HG02678 (cell line): ENCODE data around the gene CRAT.

ENCODE experiments used
- ATAC-seq: cut with Tn5 transposase; IDR thresholded peaks from one replicate; pipeline ENCODE4 v1.9.1; 2021; ENCODE audit warnings: mild to moderate bottlenecking, moderate library complexity; ENCODE audit not compliant: unreplicated experiment

The CRAT gene

GRCh38 chr9:129111528-129112151 is 1.0 kb upstream of the CRAT start:
- ATAC-seq: no peak

DNA sequence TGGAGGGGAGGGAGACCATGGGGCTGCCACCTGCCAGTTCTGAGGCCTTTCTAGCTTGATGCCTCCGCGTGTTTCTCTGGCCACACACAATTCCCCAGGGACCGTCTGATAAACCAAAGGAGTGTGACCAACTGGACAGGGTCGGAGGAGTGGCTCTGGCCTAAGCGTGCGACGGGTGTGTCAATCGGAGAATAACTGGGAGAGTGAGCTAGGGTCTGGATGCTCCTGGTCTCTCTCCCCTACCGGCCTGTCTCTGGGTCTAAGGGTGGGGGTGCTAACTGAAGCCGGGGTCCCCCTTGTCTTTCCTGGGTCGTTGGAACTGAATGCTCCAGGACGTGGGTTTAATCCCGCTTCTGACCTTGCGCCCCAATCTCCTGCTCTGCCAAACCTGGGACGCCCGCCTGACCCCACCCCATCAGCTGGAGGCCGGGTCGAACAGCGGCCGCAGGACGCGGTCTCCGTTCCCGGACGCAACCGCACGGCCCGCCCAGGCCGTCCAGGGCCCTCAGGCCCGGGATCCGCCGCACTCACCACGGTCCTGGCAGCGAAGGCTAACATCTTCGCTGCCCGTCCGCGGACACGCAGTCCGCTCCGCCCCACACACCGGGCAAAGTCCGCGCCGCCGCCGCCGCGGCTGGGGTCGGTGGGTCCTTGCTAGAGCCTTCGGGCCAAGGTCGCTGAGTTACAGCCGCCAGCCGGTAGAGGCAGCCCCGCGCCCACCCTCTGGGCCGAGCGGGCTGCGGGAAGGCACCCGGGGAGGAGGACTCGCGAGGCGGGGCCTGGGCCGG is 447 bp downstream of the CRAT start:
- ATAC-seq: peak; percentile 1

DNA sequence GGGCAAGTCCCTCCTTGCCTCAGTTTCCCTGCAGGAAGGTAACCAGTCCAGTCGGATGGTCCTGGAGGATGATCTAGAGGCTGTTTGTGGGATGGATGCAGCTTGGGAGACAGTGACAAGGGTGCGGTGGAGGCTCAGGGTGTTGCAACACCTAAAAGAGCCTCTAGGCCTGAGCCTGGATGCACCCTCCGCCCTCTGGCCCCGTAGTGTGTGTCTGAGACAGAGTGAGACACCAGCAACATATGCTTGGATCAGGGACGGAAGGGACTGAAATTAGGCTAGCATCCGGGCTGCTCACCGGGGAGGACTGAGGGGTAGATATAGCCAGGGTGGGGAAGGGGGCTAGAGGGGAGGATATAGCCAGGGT is 1.1 kb downstream of the CRAT start:
- no peak for ATAC-seq

DNA sequence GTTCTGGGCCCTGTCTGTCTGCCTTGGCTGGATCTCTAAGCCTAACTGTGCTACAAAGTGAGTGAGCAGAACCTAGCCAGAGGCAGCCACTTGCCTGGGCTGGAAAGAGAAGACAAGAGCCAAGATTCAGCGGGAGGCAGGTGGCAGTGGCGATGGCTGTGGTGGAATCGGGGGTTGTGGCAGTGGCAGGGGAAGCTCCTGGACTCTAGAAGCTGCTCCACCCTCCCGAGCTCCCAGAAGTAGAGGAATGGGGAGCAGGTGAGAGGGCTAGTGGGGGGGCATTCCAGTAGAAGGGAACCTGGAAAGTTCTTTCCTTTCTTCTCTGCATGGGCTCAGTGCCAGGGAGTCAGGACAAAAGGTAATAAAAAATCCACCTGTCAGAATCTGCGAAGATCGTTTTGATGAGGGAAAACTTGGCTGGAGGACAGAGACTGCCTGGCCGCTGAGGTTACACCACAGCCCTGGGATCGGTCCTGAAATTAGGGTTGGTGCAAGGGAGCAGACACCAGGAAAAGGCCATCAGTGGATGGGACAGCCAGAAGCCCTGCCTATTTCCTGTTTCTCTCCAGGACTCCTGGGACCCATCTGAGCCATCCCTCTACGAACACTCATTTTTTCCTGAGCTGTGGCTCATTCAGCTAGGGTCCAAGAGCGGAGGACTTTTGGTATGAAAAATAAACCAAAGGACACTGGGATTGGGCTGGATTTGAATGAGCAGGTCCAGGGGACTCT is 1.6 kb downstream of the CRAT start:
- ATAC-seq: no peak

- no peak for ATAC-seq
Measured at GRCh38 chr9:129108083-129108804, 2.3 kb downstream of the CRAT start.

DNA sequence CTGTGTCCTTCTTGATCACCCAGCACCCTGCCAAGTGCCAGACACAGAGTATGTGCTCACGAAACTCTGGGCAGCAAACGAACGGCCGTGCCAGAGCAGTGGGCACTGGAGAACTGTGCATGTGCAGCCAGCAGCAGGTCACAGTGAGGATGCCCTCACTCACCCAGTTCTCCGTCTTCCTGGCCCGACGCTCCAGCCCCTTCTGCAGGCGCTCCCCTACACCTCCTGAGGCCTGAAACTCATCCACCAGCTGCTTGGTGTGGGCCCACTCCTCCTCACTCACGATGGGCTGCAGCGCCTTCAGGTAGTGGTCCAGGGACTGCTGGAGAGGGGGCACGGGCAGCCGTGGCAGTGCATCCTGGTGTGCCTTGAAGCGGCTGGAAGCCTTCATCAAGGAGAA is 2.9 kb downstream of the CRAT start:
- ATAC-seq: no peak

- ATAC-seq: no peak
Measured at GRCh38 chr9:129105857-129106694, 4.5 kb downstream of the CRAT start.

DNA sequence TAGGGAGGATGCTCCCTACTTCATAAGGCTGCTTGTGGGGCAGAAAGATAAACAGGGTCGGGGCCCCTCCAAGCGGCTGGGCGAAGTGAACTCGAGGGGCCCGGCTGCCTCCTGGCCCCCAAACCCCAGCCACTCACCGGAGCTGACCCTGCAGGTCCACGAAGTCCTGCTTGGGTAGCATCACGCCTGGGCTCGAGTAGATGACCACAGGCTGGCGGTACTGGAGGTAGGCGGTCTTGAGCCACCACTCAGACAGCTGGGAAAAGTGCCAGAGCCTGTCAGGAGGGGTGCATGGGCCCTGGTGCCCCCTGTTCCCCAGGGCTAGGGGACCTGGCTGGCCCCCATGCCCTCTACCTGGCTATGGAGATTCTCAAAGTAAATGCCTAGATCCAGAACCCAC is 6.5 kb downstream of the CRAT start:
- no peak for ATAC-seq

DNA sequence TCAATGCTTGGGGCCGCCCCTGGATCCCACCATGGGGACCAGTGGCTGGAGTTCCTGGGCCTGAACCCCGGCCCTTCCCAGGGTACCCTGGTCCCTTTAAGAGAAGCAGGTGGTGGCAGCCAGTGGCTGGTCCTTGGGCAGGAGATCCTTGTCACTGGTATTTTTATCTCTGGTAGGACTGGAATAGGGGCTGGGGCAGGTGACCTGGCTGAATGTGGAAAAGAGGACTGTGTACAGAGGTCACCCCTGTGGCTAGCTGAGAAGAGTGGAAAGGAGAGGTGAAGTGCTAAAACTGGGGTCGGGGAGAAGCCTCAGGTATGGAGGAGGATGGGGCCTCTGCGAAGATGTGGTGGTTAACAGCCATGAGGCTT is 7.0 kb downstream of the CRAT start:
- ATAC-seq: no peak

DNA sequence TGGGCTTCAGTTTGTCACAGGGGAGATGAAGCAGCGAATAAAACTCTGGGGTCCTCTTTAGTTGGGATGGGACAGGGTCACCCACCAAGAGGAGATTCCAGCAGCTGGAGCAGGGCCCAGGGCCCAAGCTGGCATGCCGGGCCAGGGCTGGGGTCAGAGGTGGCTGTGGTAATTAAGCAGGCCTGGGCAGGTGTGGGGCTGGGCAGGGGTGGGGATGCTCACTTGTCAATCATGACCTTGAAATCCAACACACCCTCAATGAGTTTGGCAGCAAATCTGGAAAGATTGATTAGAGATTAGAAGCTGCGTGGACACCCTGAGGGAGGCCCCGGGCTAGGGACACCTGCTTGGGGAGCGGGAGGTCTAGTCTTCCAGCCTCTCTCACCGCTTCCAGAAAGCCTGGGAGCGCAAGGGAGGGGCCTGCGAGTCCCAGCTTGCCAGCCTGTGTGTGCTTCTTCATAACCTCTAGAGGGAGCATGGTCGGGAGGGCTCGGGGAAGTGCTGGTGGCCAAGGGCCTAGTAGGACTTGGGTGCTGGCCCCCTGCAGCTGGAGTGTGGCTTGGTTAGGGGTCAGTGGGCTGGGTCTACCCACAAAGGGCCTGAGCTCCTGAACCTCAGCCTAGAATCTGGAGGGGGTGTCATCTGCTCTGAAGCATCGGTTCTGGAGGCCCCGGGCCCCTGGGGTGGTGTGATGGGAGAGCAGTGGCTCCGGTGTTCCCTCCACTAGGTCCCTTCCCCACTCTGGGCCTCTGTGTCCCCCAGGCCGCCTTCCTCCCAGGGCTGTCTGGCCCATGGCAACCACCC is 7.6 kb downstream of the CRAT start:
- no peak for ATAC-seq

DNA sequence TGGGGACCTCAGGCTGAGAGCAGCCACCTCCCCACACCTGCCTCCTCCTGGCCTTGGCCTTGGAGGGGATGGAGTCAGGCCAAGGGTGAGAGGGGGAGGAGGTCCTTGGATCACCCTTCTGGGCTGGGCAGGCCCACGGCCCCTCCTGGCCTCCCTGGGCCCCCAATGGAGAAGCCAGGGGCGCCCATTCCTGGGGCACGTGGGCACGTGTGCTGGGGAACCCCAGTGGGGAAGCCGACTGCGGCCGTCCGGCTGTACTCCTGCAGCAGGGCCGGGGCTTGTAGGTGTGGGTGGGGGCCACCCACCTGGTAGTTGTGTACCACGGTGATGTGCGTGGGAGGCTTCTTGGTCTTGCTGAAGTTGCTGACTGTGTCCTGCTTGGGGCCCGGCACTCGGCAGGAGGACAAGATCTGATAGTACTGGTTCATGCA is 8.5 kb downstream of the CRAT start:
- no peak for ATAC-seq

- no peak for ATAC-seq
Measured at GRCh38 chr9:129101279-129101678, 9.3 kb downstream of the CRAT start.

DNA sequence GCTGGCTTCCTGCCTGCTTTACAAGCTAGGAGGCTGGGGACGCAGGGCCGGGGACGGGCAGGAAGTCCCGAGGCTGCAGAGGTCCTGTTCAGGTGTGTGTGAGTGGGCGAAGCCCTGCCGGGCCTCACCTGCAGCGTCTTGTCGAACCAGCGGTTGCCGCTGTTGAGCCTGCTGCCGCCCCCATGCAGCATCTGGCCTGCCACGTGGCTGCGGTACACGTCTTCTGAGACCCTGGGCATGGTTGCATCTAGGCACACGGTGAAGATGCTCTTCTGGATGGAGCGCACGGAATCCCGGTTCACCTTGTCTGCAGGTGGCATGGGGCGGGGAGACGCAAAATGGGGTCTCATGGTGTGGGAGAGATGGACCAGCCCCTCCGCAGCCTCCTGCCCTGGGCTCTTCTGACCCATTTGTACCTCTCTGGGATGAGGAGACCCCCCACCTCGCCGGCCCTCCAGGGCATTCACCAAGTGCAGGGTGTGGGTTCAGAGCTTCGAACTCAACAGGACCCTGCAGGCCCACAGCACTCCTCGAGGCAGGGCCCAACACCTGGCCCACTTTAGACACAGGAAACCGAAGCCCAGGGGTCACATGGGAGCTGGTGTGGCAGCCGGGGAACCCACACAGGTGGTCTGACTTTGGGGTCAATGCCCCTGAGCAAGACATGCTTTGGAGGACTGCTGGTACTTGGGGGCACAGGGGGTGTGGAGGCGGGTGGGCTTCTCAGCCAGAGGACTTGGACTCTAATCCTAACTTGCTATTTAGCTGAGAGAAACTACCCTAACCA is 10.0 kb downstream of the CRAT start:
- no peak for ATAC-seq

- ATAC-seq: no peak
Measured at GRCh38 chr9:129098328-129098727, 12.3 kb downstream of the CRAT start.

GRCh38 chr9:129097671-129098306 is 12.8 kb downstream of the CRAT start:
- no peak for ATAC-seq

- ATAC-seq: no peak
Measured at GRCh38 chr9:129095908-129096307, 14.7 kb downstream of the CRAT start.

- ATAC-seq: no peak
Measured at GRCh38 chr9:129095170-129095667, 15.4 kb downstream of the CRAT start.
